ENCODE measurements around the gene SMO.

DNA sequence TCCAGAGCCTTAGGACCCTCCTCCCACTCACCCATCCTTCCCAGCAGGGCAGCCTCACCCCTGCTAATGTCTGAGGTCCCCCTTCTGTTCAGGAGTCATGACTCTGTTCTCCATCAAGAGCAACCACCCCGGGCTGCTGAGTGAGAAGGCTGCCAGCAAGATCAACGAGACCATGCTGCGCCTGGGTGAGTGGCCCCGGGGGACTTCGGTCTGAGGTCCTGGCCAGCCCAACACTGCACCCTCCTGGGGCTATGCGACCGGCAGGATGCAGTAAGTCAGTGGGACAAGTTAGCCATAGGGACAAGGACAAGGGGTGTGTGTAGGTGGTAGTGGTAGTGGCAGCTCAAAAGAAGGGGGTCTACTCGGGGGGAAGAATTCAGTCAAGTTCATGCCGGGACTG, 20.2 kb downstream of the SMO start:
- TF ChIP-seq, protein P1, sequence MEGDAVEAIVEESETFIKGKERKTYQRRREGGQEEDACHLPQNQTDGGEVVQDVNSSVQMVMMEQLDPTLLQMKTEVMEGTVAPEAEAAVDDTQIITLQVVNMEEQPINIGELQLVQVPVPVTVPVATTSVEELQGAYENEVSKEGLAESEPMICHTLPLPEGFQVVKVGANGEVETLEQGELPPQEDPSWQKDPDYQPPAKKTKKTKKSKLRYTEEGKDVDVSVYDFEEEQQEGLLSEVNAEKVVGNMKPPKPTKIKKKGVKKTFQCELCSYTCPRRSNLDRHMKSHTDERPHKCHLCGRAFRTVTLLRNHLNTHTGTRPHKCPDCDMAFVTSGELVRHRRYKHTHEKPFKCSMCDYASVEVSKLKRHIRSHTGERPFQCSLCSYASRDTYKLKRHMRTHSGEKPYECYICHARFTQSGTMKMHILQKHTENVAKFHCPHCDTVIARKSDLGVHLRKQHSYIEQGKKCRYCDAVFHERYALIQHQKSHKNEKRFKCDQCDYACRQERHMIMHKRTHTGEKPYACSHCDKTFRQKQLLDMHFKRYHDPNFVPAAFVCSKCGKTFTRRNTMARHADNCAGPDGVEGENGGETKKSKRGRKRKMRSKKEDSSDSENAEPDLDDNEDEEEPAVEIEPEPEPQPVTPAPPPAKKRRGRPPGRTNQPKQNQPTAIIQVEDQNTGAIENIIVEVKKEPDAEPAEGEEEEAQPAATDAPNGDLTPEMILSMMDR (IDR thresholded peaks at IDR 0.05; ENCODE audit: low read depth, low read length, poor library complexity, severe bottlenecking), result no peak
- TF ChIP-seq EZH2phosphoT487 (IDR thresholded peaks at IDR 0.05; ENCODE audit: borderline replicate concordance, low read length), result no peak
